Stimulated activated CD4-positive, alpha-beta T cell treated with anti-CD3 and anti-CD28 coated beads, Interleukin-15, amount 100 ng/mL, for 48 hours (primary cell): ENCODE measurements around the gene TOP2B.

ENCODE experiments used
- DNase-seq, 2 donors: peaks; one replicate each; pipeline ENCODE4 v3.0.0-alpha.2; 2020; ENCODE audit warnings: low read depth in 2 of 2

Gene TOP2B

GRCh38 chr3:25582242-25582641 lies 82.5 kb downstream of the TOP2B start:
- no peak for DNase-seq

- DNase-seq = no peak
These were observed 82.9 kb downstream of the TOP2B start for GRCh38 chr3:25581823-25582222.

- DNase-seq = no peak
These were observed 83.4 kb downstream of the TOP2B start for GRCh38 chr3:25581335-25581734.

GRCh38 chr3:25580534-25580933 lies 84.2 kb downstream of the TOP2B start:
- DNase-seq = no peak

- no peak for DNase-seq
These were observed 86.6 kb downstream of the TOP2B start for GRCh38 chr3:25578059-25578458.

GRCh38 chr3:25576831-25577454 lies 87.8 kb downstream of the TOP2B start:
- DNase-seq = no peak

- no peak for DNase-seq
These were observed 88.6 kb downstream of the TOP2B start for GRCh38 chr3:25576146-25576545.

- no peak for DNase-seq
These were observed 89.7 kb downstream of the TOP2B start for GRCh38 chr3:25575001-25575400.

- no peak for DNase-seq
These were observed 90.4 kb downstream of the TOP2B start for GRCh38 chr3:25574172-25574765.

GRCh38 chr3:25573386-25574171 lies 91.1 kb downstream of the TOP2B start:
- no peak for DNase-seq

GRCh38 chr3:25572919-25573385 lies 91.8 kb downstream of the TOP2B start:
- no peak for DNase-seq

- no peak for DNase-seq
These were observed 92.4 kb downstream of the TOP2B start for GRCh38 chr3:25572336-25572735.

GRCh38 chr3:25571285-25571684 lies 93.4 kb downstream of the TOP2B start:
- no peak for DNase-seq

- DNase-seq = no peak
These were observed 96.1 kb downstream of the TOP2B start for GRCh38 chr3:25568525-25569078.

GRCh38 chr3:25567806-25568524 lies 96.7 kb downstream of the TOP2B start:
- DNase-seq = no peak

GRCh38 chr3:25567388-25567787 lies 97.3 kb downstream of the TOP2B start:
- DNase-seq = no peak

GRCh38 chr3:25566358-25566920 lies 98.3 kb downstream of the TOP2B start:
- DNase-seq = no peak

- DNase-seq = no peak
These were observed 98.9 kb downstream of the TOP2B start for GRCh38 chr3:25565807-25566206.

GRCh38 chr3:25564075-25564474 lies 100.6 kb downstream of the TOP2B start:
- no peak for DNase-seq

GRCh38 chr3:25563601-25564000 lies 101.1 kb downstream of the TOP2B start:
- DNase-seq = no peak

GRCh38 chr3:25558796-25559195 lies 105.9 kb downstream of the TOP2B start:
- no peak for DNase-seq

GRCh38 chr3:25558121-25558520 lies 106.6 kb downstream of the TOP2B start:
- no peak for DNase-seq
